GM21723 (cell line): Measurements from ENCODE around the gene OR14A2.
"Not testable (repeated sequence)": the region's sequence is repeated elsewhere in the genome, so short reads cannot be mapped to it uniquely, and the experiment has no call there.

Experiments used
- ATAC-seq: cut with Tn5 transposase; IDR thresholded peaks from one replicate; pipeline ENCODE4 v1.9.1; 2021; ENCODE audit warnings: mild to moderate bottlenecking, moderate library complexity; ENCODE audit not compliant: unreplicated experiment

The OR14A2 gene

GRCh38 chr1:247748041-247748440 is at the start of gene OR14A2:
TSS of gene OR14A2 (minus strand) at chr1:247748141.
- ATAC-seq = no peak

- ATAC-seq = no peak
Observed at GRCh38 chr1:247797518-247797917, 49.6 kb upstream of the OR14A2 start.

DNA sequence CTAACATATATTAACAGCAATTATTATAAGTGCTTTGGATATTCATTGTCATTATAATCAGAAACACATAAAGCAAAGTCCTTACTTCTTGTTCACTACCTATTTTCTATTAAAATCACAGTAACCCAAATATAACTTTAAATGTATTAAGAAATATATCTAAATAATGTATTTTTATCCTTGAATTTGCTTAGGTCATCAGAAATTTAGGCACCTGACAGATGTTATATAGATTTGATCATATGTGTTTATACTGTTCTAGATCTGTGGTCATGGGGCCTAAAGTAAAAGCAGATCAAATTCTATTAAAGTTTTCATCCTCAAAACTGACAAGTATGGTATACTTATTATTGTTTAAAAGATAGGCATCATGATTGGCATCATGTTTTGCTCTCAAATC is 21.7 kb upstream of the OR14A2 start:
- no peak for ATAC-seq

- no peak for ATAC-seq
Observed at GRCh38 chr1:247760456-247760855, 12.5 kb upstream of the OR14A2 start, which contains the start of gene OR1C1. TSS of gene OR1C1 (minus strand) at chr1:247760556. CDS start at chr1:247758406, 2,150 bp downstream.

GRCh38 chr1:247754311-247754710 is 6.4 kb upstream of the OR14A2 start:
- not testable (repeated sequence) for ATAC-seq

- ATAC-seq = no peak
Observed at GRCh38 chr1:247749870-247750269, 1.9 kb upstream of the OR14A2 start.

GRCh38 chr1:247747616-247748015 is 325 bp downstream of the OR14A2 start:
- ATAC-seq = no peak

DNA sequence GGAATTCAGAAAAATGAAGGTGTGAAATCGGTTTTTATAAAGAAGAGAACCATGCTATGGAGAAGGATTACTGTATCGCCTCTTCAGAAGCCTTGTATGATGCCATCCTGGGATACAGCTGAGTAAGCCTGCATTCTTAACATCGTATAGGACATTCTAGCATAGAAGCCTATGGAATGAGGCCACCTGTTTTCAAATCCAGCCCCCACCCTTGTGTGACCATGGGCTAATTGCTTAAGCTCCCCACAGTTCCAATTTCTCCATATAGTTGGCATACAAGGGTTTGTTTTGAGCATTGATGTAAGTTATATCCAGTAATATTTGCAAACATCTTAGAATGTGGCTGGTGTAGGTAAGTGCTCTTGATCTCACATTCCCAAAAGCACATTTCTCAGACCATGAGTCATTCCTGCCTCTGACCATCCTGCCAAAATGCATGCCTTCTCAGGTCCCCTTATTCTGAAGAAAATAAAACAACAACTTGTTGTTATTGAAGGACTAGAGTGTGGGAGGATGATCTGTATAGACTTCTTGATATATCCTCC is 1.5 kb downstream of the OR14A2 start:
- no peak for ATAC-seq

DNA sequence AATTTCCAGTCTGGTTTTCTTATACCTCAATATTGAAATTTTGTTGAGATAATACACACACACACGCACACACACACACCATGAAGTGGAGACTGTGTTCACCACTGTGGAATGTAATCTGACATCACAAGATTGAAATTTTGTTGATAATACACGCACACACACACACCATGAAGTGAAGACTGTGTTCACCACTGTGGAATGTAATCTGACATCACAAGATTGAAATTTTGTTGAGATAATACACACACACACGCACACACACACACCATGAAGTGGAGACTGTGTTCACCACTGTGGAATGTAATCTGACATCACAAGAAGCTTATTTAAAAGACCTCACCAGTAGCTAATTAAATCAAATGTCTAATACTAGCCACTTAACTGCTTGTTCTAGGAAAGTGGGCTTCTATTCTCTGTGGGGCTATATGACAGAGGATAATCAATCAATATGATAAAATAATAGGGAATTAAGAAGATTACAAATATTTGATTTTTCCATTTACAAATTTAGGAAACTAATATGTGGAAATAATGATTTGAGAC is 5.7 kb downstream of the OR14A2 start:
- not testable (repeated sequence) for ATAC-seq

GRCh38 chr1:247741756-247742155 is 6.2 kb downstream of the OR14A2 start:
- no peak for ATAC-seq

DNA sequence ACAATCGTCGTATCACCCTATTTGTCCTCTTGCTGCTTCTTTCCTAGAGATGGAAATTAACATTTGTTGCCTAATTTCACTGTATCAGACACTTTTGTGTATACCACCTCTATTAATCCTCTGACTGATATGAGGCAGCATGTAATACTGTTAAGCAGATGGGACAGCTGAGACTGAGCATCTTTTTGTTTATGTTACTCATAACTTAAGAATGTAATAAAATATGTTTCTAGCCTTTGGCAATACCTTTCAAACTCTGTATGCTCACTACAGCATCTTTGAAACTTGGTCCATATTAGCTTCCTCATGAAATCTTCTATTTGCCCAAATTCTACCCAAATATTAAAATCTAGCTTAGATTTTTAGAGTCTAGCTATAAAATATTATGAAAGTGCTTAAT is 7.2 kb downstream of the OR14A2 start:
- ATAC-seq = no peak

- no peak for ATAC-seq
Observed at GRCh38 chr1:247738315-247738714, 9.6 kb downstream of the OR14A2 start, which contains the start of gene OR14K1. TSS of gene OR14K1 (plus strand) at chr1:247738615. CDS start at chr1:247738615, 0 bp downstream.

DNA sequence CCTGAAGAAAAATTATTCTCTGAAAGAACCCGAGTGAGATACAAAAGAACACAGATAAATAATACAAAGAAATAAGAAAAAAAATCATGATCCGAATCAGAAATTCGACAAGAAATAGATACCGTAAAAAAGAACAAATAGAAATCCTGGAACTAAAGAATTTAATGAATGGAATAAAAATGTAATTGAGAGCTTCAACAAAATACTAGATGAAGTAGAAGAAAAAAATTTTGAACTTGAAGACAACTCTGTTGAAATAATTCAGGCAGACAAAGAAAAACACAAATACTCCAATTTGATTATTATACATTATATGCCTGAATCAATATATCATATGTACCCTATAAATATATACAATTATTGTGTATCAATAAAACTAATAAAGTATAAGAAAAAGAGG is 26.7 kb downstream of the OR14A2 start:
- ATAC-seq = no peak

DNA sequence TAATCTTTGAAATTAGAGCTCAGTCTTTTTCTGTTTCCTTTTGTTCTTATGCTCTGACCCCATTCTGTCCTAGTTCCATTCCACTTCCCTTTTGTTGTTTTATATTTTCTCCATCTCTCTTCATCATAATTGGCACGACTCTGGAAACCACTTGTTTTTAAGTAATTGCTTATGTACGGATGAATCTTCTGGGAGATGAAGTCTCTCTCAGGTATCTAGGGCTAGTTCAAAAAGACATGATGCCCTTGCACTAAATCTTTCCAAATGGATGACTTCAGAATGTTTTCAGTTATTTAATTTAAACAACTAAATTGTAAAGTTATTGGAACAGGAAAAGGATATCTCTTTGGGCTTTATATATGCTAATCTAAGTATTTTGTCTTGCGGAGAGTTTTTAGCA is 31.4 kb downstream of the OR14A2 start, which contains the start of gene OR6F1:
Gene OR6F1 (minus strand): TSS at position 101 of the 400 bp plus-strand sequence. CDS start 3,891 bp downstream, outside the sequence.
- ATAC-seq = no peak

- ATAC-seq = no peak
Observed at GRCh38 chr1:247713753-247714152, 34.2 kb downstream of the OR14A2 start.

DNA sequence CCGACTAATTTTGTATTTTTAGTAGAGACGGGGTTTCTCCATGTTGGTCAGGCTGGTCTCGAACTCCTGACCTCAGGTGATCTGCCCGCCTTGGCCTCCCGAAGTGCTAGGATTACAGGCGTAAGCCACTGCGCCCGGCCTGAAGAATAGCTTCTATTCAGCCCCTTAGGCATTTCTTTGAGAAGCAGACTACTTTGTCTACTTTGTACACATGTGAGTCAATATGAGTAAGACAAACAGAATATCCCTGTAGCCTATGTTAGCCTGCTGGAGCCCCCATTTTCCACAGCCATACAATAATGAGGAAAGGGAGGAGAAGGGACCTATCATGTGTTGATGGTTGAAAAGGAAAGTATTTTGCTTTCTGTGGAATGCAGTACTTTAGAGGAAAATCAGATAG is 37.3 kb downstream of the OR14A2 start:
- ATAC-seq = not testable (repeated sequence)

- no peak for ATAC-seq
Observed at GRCh38 chr1:247701338-247701737, 46.6 kb downstream of the OR14A2 start.

- peak; percentile 96 for ATAC-seq
Observed at GRCh38 chr1:247681288-247681897, 66.5 kb downstream of the OR14A2 start.

DNA sequence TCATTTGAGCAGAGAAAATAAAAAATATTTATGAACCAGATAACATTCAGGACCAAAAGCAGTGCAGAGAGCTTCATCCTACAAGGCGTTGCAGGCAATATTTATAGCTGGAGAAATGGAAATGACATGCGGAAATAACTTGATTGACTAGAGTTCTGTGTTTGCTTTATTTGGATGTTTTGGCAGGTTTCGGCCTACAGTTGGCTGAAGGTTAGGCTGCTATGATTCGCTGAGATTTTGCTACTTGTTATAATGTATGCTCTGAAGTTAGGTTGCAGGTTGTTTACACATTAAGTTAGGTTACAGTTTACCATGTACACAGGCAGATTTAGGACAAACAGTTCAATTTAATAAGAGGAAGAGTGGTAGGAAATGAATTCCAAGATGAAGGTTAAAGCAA is 67.8 kb downstream of the OR14A2 start:
- no peak for ATAC-seq

DNA sequence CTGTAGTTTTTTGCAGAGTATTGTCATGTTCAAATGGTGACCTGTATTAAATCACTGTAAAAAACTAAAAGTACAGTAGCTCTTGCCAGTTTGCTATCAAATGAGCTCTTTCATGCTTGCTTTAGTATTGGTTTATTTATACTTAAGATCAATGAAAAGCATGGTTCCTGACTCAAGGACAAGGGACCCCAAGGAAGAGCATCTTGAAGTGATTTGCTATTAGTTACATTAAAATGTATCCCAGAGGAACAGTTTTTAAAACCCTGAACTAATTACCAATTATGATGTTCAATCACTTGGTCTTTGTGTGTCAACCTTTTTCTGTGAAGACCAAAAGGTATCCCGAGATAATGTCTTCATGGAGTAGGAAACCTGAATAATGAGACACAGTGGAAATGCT is 68.3 kb downstream of the OR14A2 start, which contains the start of gene OR13G1:
Gene OR13G1 (minus strand): TSS at position 101 of the 400 bp plus-strand sequence. CDS start 6,698 bp downstream, outside the sequence.
- no peak for ATAC-seq
